ENCODE results near the gene DDX24.

DDX24 gene

GRCh38 chr14:94113908-94114588 is 33.0 kb upstream of the DDX24 start:
- FAIRE-seq (no peak), DNase-seq (ENCODE audit: insufficient read length, low spot score) (no peak)
- TF ChIP-seq, protein P1, sequence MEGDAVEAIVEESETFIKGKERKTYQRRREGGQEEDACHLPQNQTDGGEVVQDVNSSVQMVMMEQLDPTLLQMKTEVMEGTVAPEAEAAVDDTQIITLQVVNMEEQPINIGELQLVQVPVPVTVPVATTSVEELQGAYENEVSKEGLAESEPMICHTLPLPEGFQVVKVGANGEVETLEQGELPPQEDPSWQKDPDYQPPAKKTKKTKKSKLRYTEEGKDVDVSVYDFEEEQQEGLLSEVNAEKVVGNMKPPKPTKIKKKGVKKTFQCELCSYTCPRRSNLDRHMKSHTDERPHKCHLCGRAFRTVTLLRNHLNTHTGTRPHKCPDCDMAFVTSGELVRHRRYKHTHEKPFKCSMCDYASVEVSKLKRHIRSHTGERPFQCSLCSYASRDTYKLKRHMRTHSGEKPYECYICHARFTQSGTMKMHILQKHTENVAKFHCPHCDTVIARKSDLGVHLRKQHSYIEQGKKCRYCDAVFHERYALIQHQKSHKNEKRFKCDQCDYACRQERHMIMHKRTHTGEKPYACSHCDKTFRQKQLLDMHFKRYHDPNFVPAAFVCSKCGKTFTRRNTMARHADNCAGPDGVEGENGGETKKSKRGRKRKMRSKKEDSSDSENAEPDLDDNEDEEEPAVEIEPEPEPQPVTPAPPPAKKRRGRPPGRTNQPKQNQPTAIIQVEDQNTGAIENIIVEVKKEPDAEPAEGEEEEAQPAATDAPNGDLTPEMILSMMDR (IDR thresholded peaks at IDR 0.05; ENCODE audit: insufficient read depth, missing control alignments) = no peak

GRCh38 chr14:94113490-94113889 is 32.5 kb upstream of the DDX24 start:
- TF ChIP-seq, protein P1 (IDR thresholded peaks at IDR 0.05; ENCODE audit: insufficient read depth, missing control alignments) = no peak

GRCh38 chr14:94113073-94113472 is 32.1 kb upstream of the DDX24 start:
- TF ChIP-seq, protein P1 (IDR thresholded peaks at IDR 0.05; ENCODE audit: insufficient read depth, missing control alignments) = no peak
- no peak for DNase-seq (ENCODE audit: insufficient read length, low spot score)
- no peak for FAIRE-seq

More at GRCh38 chr14:94113490-94113889, 32.5 kb upstream of the DDX24 start:
- FAIRE-seq (no peak), DNase-seq (ENCODE audit: insufficient read length, low spot score) (no peak)

GRCh38 chr14:94112513-94113063 is 31.6 kb upstream of the DDX24 start:
- no peak for FAIRE-seq
- TF ChIP-seq, protein P1 (IDR thresholded peaks at IDR 0.05; ENCODE audit: insufficient read depth, missing control alignments) = no peak

DNA sequence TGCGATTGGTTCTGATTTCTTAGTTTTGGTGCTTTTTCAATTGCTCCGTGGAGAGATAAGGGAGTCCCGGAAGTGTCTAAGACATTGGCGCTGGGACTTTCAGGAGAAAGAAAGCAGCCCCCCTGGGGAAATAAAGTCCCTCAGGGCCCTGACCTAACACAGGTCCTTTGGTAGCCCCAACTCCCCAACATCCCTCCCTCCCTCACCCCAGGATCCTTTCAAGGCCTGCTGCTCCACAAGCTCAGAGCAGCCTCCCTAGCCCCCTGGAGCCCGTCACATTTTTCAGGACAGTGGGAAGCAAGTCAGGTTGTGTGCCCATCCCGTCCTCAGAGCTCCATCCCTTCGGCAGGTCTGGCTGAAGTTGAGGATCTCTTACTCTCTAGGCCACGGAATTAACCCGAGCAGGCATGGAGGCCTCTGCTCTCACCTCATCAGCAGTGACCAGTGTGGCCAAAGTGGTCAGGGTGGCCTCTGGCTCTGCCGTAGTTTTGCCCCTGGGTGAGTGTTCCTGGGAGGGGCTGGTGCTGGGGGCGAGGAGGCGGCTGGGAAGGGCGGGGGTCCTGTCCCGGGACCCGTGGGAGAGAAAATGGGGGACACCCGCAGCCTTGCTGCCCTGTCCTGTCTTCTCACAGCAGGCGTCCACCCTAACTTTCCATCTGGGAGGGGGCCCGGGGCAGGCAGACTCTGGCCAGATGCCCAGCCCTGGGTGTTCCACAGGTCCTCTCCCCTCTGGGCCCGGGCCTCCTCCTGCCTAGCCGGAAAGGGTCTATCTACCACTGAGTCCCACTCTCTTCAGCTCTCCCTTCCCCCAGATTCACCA is 30.5 kb upstream of the DDX24 start:
- DNase-seq (ENCODE audit: insufficient read length, low spot score) (no peak), FAIRE-seq (no peak)
- TF ChIP-seq, protein P1 (IDR thresholded peaks at IDR 0.05; ENCODE audit: insufficient read depth, missing control alignments) = no peak

More at GRCh38 chr14:94112513-94113063, 31.6 kb upstream of the DDX24 start:
- DNase-seq (ENCODE audit: insufficient read length, low spot score) = no peak

- TF ChIP-seq, protein P1 (IDR thresholded peaks at IDR 0.05; ENCODE audit: insufficient read depth, missing control alignments) = no peak
- no peak for DNase-seq (ENCODE audit: insufficient read length, low spot score)
- FAIRE-seq = no peak
These were observed 29.7 kb upstream of the DDX24 start, which contains the start of gene IFI27 for GRCh38 chr14:94110552-94111181. Gene IFI27 (plus strand): TSS chr14:94110736.
